ENCODE measurements around the gene HPN.
A peak's percentile ranks its signal among the peaks of the same experiment; 100 is the strongest.

HPN gene

DNA sequence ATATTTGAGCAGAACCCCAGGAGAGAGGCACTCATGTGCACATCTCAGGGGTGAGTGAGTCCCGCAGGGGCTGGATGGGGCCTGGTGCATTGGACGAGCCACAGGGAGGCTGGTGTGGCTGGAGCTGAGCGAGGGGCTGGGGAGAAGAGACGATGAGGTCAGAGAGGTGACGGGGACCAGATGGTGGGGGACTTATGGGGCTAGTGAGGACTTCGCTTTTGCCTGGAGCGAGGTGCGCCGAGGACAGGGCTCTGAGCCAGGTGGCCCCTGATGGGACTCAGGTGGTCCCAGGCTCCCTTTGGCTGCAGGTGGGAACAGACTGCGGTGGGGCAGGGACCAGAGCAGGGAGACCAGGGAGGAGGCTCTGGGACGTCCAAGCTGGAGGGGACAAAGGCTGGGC, 67.2 kb downstream of the HPN start:
- no peak for DNase-seq (ENCODE audit: insufficient read length, low spot score)
- TF ChIP-seq POLR2AphosphoS5 (IDR thresholded peaks at IDR 0.05; ENCODE audit: low read depth, low read length): no peak
- TF ChIP-seq POLR2A (IDR thresholded peaks at IDR 0.05; ENCODE audit: low read depth, low read length): no peak
- no peak for TF ChIP-seq TAF1 (IDR thresholded peaks at IDR 0.05; ENCODE audit: low read depth, low read length)
- no peak for TF ChIP-seq PAX5 (IDR thresholded peaks at IDR 0.05; ENCODE audit: insufficient read depth, low read length, severe bottlenecking)
- TF ChIP-seq SPI1 (IDR thresholded peaks at IDR 0.05; ENCODE audit: low read depth, low read length): no peak
- TF ChIP-seq POU2F2 (IDR thresholded peaks at IDR 0.05; ENCODE audit: low read depth, low read length): no peak
- no peak for FAIRE-seq

DNA sequence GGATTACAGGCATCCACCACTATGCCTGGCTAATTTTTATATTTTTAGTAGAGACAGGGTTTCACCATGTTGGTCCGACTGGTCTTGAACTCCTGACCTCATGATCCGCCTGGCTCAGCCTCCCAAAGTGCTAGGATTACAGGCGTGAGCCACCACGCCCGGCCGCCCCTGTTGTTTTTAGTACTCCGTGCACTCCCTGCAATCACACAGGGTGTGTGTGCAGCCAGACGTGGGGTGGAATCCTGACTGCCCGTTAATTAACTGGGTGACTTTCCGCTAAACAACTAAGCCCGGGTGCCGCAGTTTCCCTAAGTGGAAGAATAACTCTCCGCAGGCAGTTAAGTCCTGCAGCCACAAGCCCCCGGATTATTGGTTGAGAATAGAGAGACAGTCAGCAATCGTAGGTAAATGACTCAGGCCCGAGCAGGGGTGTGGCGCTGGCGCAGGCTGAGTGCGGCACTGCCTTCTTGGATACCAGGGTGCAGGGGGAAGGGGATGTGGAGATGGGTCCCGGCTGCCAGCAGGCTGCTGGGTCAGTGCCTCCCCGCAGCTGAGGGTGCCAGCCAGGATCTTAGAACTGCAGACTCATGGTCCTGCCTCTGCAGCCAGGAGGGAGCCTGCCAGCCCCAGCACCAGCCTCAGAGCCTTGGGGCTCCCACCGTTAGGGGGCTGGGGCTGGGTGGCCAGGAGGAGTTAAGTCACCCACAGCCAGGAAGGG, 68.0 kb downstream of the HPN start:
- no peak for FAIRE-seq
- TF ChIP-seq PAX5 (IDR thresholded peaks at IDR 0.05; ENCODE audit: insufficient read depth, low read length, severe bottlenecking): no peak
- no peak for DNase-seq (ENCODE audit: insufficient read length, low spot score)

DNA sequence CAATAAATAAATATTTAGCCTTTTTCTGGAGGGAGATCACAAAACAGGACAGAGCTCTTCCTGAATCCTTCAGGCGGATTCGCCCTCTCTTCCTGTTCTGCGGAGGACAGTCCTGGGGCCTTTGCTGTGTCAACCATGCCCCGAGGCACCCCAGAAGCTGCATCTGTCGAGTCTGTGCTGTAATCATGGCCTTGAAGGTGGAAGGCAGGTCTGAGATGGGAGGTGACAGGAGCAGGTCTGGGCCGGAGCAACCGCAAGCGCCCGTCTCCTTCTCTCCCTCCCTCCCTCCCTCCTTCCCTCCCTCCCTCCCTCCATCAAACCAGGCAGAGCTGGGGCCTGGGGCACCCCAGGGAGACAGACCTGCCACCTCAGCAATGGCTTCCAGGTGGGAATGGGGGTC, 69.5 kb downstream of the HPN start:
- no peak for DNase-seq (ENCODE audit: insufficient read length, low spot score)
- FAIRE-seq: no peak
- no peak for TF ChIP-seq PAX5 (IDR thresholded peaks at IDR 0.05; ENCODE audit: insufficient read depth, low read length, severe bottlenecking)
- no peak for TF ChIP-seq TAF1 (IDR thresholded peaks at IDR 0.05; ENCODE audit: low read depth, low read length)
- TF ChIP-seq SPI1 (IDR thresholded peaks at IDR 0.05; ENCODE audit: low read depth, low read length): no peak
- TF ChIP-seq POLR2A (IDR thresholded peaks at IDR 0.05; ENCODE audit: low read depth, low read length): no peak
- no peak for TF ChIP-seq POU2F2 (IDR thresholded peaks at IDR 0.05; ENCODE audit: low read depth, low read length)
- TF ChIP-seq POLR2AphosphoS5 (IDR thresholded peaks at IDR 0.05; ENCODE audit: low read depth, low read length): no peak

DNA sequence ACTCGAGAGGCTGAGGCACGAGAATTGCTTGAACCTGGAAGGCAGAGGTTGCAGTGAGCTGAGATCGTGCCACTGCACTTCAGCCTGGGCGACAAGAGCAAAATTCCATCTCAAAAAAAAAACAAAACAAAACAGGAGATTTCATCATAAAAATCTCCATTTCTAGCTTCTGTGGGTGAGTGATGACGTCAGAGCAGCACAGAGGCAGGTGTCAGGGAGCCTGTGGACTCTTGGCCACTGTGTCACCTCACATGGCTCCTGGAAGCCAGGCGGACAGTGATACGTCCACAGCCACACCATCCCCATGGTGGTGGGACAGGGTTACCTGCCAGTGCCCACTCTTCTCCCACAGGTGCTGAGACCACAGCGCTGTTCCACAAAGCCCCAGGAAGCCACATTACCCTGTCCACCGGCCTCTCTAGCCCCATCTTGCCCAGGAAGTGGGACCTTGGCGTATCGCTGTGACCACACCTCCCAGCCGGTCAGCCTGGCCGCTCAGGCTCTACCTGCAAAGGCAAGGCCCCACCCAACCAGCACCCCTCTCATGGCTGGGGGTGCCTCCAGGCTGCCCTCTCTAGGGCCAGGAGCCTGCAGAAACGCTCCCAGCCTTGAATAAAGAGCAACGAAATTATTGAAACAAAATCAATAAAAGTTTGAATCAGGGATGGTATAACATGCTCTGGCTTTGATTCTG, 71.6 kb downstream of the HPN start:
- DNase-seq (ENCODE audit: insufficient read length, low spot score): no peak
- no peak for TF ChIP-seq PAX5 (IDR thresholded peaks at IDR 0.05; ENCODE audit: insufficient read depth, low read length, severe bottlenecking)
- no peak for TF ChIP-seq POLR2AphosphoS5 (IDR thresholded peaks at IDR 0.05; ENCODE audit: low read depth, low read length)
- no peak for TF ChIP-seq TAF1 (IDR thresholded peaks at IDR 0.05; ENCODE audit: low read depth, low read length)
- TF ChIP-seq POLR2A (IDR thresholded peaks at IDR 0.05; ENCODE audit: low read depth, low read length): no peak
- no peak for TF ChIP-seq POU2F2 (IDR thresholded peaks at IDR 0.05; ENCODE audit: low read depth, low read length)
- no peak for TF ChIP-seq SPI1 (IDR thresholded peaks at IDR 0.05; ENCODE audit: low read depth, low read length)
- FAIRE-seq: no peak

DNA sequence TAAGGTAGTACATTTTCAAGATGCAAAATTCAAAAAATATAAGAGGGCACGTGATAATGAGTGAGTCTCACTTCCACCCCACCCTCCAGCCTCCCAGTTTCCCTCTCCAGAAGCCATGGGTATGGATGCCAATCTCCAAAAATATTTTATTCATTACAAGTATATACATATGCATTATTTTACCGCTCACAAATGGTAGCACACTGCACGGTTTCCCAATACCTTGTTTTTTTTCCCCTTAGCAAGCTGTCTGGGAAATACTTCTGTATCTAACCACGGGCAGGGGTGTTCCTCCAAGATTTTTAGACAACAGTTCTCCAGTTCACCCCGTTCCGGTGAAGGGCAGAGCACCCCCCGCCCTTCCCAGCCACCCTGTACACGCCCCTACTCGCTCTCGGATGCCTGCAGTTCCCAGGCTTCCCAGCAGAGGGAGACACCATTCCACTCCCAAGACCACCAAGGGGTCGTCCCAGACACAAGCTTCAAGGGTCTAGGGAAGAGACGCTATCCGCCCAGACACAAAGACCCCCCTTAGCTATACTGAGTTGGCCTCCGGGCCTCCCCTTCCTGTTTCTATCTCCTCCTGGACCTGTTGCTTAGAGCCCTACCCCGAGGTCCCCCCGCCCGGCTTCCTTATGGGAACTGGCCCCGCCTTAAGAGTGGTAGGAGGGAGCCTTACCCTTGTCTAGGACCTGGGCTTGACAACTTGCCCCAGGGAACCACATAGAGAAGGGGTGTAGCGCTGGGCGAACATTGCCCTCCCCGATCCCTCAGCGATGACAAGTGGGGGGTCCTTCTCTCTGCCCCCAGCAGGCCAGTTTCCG, 73.0 kb downstream of the HPN start:
- TF ChIP-seq PAX5 (IDR thresholded peaks at IDR 0.05; ENCODE audit: insufficient read depth, low read length, severe bottlenecking): no peak
- no peak for TF ChIP-seq SPI1 (IDR thresholded peaks at IDR 0.05; ENCODE audit: low read depth, low read length)
- no peak for TF ChIP-seq POLR2A (IDR thresholded peaks at IDR 0.05; ENCODE audit: low read depth, low read length)
- TF ChIP-seq POLR2AphosphoS5 (IDR thresholded peaks at IDR 0.05; ENCODE audit: low read depth, low read length): no peak
- no peak for TF ChIP-seq POU2F2 (IDR thresholded peaks at IDR 0.05; ENCODE audit: low read depth, low read length)
- TF ChIP-seq TAF1 (IDR thresholded peaks at IDR 0.05; ENCODE audit: low read depth, low read length): no peak
- FAIRE-seq (peak; percentile 86), DNase-seq (ENCODE audit: insufficient read length, low spot score) (peak; percentile 82)

DNA sequence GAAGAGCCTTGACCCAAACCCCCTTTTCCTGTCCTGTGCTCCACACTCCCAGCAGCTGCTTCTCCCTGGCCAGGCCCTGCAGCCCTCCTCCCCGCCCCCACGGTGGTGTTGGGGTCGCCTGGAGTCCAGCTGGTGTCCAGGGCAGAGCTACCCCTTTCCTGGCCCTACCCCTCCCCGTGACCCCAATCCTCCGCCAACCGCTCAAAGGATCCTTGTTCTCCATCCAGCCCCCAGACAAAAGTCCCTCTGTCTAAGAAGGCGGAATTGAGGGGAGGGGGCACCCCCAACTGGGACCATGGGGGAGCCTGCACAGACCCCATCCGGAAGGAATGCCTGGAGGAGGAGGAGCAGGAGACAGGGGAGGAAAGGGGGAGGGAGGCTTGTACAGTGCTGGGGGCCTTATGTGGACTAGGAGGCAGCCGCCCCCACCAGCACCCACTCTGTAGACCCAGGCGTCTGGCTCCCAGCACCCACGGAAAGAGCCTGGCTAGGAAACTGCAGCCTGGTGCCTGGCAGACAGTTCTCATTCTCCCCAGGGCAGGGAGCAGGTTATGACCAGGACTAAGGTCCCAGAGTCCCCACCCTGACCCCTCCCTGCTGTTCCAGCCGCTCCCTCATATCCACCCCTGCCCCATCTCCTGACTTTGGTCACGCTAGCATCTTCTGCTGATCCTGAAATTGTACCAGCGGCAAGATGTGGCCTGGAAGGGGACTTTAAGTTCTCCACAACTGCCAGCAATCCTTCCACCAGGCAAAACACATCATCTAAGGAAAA, 73.8 kb downstream of the HPN start, which contains the start of gene FXYD3:
FXYD3 (plus strand) TSS at position 647 of the 775 bp plus-strand sequence. CDS start 3,554 bp downstream, outside the sequence.
- TF ChIP-seq POLR2A (IDR thresholded peaks at IDR 0.05; ENCODE audit: low read depth, low read length): no peak
- no peak for TF ChIP-seq PAX5 (IDR thresholded peaks at IDR 0.05; ENCODE audit: insufficient read depth, low read length, severe bottlenecking)
- no peak for TF ChIP-seq POU2F2 (IDR thresholded peaks at IDR 0.05; ENCODE audit: low read depth, low read length)
- TF ChIP-seq POLR2AphosphoS5 (IDR thresholded peaks at IDR 0.05; ENCODE audit: low read depth, low read length): no peak
- TF ChIP-seq TAF1 (IDR thresholded peaks at IDR 0.05; ENCODE audit: low read depth, low read length): no peak
- DNase-seq (ENCODE audit: insufficient read length, low spot score) (no peak), FAIRE-seq (no peak)

Measured in GM12891 (cell line).